Activated CD4-positive, alpha-beta T cell treated with anti-CD3 and anti-CD28 coated beads, Interleukin-2, amount 50 U/mL, for 16 hours (primary cell): ENCODE results near the gene SUMO2.
"Not testable (repeated sequence)": the region's sequence is repeated elsewhere in the genome, so short reads cannot be mapped to it uniquely, and the experiment has no call there.

Source experiments
- DNase-seq: peaks from one replicate; pipeline ENCODE4 v3.0.0-alpha.2; 2020

The SUMO2 gene

GRCh38 chr17:75182569-75183436 is at the start of gene SUMO2:
Gene SUMO2, minus strand, starts transcription at chr17:75182959. Its CDS starts 125 bp downstream, at chr17:75182834.
- peak; percentile 95 for DNase-seq

DNA sequence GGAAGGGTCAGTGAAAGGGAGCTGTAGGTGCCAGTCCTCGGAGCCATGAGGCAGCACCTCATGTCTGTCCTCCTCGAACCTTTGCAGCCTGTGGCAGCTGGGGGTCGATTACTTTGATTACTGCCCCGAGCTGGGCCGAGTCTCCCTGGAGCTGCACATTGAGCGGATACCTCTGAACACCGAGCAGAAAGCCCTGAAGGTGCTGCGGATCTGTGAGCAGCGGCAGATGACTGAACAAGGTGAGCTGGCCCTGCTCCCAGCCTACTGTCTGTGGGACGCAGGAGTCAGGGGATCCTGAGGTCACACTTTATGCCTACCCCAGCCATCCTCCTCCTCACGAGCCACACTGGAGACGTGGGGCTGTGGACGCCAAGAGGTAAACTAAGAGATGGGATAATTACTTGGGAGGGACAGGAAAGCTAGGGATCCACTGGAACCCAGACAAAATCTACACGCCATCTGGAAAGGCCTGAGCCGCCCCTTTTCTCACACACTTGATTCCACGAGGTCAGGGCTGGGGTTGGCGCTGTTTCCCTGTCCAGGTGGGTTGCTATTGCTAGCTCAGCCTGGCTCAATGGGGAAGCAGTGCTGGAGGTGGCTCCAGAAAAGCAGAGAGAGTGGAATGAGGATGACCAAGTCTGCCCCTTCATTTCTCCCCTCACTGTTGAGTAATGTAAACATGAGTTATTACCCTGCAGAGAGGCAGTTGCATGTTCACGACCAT is 49.1 kb upstream of the SUMO2 start:
- DNase-seq: no peak

GRCh38 chr17:75231071-75231470 is 48.3 kb upstream of the SUMO2 start:
- DNase-seq: no peak

DNA sequence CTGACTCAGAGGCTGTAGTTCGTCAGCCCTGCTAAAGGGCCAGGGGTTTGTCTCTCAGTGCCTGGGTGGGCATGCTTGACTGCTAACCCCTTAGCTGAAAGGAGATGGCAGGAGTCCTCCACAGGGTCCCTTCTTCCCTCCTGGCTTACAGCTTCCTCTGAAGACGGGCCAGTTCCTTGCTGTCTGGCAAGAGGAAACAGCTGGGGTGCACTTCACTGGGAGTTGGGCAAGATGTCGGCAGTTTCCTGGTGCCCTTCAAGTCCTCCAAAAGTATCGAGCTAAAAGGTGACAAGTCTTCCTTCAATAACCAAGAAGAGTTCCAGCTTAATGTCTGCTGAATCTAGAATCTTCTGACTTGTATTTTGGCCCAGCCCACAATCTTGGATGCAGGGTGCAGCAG is 46.1 kb upstream of the SUMO2 start:
- DNase-seq: no peak

DNA sequence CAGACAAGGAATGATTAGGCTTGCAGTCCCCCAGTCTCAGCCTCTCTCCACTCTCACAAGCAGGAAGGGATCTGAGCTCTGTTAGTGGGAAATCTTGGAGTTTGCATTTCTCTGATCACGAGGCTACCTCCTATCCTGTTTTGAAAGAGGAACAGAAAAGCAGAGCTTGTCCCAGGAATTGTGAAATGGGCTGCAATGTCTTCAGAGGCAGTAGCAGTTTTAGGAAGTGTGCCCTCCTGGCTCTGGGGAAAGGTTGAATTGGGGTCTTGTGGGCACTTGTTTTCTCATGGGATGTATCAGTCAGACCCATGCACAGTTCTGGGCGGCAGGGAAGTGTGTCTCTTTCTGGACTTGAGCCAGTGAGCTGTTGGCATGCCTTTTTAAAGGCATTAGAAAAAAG is 45.5 kb upstream of the SUMO2 start:
- DNase-seq: no peak

- DNase-seq: no peak
Measured at GRCh38 chr17:75227729-75228128, 45.0 kb upstream of the SUMO2 start.

GRCh38 chr17:75225016-75225415 is 42.3 kb upstream of the SUMO2 start:
- no peak for DNase-seq

DNA sequence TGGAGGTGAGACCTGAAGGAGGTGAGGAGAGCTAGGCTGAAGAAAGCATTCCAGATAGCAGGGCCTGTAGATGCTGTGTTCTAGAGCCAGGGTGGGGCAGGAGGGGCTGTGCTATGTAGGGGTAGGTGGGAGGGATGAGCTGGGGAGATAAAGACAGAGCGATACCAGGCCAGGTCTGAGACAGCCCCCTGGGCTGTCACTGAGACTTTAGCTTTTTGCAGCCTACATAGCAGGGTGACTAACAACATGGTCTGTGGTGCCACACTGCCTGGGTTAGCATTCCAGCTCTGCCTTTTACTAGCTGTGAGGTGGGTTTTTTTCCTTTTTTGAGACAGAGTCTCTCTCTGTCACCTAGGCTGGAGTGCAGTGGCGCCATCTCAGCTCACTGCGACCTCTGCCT is 37.1 kb upstream of the SUMO2 start:
- no peak for DNase-seq

DNA sequence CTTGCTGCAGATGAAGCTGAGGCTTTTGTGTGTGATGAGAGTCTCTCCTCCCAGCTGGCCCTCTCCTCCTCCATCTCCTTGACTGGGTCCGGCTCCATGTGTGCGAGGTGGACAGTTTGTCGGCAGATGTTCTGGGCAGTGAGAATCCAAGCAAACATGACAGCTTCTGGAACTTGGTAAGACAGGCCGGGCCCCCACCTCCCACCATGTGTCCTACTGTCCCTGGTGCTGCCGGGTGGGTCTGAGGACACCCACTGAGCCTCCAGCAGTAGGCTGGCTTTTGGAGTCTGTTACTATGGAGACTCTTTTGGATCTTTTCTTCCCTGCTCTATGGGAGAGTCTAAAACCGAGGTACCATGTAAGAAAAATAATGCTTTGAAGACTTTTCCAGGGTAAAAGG is 35.4 kb upstream of the SUMO2 start:
- DNase-seq: no peak

GRCh38 chr17:75209061-75209460 is 26.3 kb upstream of the SUMO2 start:
- no peak for DNase-seq

- no peak for DNase-seq
Measured at GRCh38 chr17:75208161-75208560, 25.4 kb upstream of the SUMO2 start.

- DNase-seq: no peak
Measured at GRCh38 chr17:75207760-75208159, 25.0 kb upstream of the SUMO2 start.

GRCh38 chr17:75207050-75207407 is 24.3 kb upstream of the SUMO2 start:
- not testable (repeated sequence) for DNase-seq

DNA sequence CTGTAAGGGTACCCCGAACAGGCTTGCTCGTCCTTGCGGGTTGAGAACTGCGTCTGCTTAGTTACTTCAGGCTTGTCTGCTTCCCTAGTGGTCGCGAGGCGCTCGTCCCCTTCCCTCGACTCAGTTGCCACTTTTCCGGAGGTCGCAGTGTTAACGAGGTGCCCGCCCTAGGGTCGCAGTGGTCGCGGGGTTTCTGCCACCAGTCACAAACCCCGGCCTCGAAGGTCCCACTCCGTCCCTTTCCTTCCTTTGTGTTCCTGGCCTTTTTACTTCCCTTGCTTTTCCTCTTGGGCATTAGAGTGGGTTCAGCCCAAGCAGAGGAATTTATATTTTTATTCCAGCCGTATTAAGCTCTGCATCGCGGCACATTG is 23.0 kb upstream of the SUMO2 start:
- no peak for DNase-seq

DNA sequence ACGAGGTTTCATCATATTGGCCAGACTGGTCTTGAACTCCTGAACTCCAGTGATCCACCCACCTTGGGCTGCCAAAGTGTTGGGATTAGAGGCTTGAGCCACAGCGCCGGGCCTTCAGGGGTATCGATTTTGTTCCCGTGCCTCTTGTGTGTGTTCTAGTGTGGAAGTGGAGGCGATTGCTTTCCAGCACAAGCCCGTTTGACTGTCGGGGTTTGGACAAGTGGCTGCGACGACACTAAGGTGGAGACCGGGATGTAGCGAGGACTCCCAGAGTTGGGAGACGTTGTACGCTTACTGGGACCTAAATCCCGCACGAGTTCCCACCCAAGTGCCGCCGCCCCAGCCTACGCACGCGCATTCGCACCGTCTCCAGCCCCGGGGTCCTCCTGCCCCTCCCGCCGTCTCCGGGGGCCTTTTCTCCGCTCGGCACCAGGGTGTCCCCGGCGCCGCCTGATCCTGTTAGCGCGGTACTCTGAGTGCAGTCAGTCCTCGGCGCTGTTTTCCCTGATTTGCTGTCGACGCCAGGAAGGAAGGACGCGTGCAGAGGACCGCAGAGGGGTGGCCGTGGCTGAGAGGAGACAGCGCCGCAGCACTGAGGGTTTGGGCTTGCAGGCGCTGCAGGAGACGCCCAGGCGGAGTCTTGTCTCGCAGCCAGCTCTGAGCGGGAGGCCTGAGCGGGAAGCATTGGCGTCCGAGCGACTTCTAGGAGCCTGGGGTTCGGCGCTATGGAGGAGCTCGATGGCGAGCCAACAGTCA is 22.5 kb upstream of the SUMO2 start, which contains the start of gene NUP85:
TSS of gene NUP85 (plus strand) at position 643 of the 756 bp plus-strand sequence. CDS start at position 726, 83 bp downstream.
- peak; percentile 93 for DNase-seq

DNA sequence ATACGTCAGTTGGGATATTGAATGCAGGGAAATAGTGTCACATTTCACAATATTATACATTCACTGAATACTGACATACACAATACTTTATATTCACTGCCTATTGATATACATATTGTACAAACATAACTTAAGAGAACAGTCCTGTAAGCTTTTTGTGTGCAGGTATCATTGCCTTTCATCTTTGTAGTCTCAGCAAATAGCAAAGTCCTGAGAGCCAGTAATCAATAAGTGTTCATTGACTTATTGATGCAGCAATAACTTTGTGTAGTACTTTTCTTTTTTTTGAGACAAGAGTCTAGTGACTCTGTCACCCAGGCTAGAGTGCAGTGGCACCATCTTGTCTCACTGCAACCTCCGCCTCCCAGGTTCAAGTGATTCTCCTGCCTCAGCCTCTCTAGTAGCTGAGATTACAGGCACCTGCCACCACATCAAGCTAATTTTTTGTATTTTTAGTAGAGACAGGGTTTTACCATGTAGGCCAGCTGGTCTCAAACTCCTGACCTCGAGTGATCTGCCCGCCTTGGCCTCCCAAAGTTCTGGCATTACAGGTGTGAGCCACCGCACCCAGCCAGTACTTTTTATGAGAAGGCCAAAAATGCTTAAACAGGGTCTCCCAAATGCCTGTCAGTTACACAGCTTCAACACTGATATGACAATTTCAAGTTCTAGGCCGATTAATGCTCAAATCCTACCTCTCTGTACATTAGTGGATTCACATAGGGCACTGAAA is 17.3 kb upstream of the SUMO2 start:
- no peak for DNase-seq

GRCh38 chr17:75194879-75195278 is 12.1 kb upstream of the SUMO2 start:
- DNase-seq: no peak

DNA sequence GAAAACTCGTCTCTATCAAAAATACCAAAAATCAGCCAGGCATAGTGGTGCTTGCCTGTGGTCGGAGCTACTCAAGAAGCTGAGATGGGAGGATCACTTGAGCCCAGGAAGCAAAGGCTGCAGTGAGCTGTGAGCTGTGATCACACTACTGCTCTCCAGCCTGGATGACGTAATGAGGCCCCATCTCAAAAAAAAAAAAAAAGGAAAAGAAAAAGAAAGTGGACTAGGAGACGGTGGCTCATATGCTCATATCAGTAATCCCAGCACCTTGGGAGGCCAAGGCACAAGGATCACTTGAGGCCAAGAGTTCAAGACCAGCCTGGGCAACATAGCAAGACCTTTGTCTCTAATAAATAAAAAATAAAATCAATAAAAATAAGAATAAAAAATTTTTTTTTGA is 8.8 kb upstream of the SUMO2 start:
- no peak for DNase-seq

DNA sequence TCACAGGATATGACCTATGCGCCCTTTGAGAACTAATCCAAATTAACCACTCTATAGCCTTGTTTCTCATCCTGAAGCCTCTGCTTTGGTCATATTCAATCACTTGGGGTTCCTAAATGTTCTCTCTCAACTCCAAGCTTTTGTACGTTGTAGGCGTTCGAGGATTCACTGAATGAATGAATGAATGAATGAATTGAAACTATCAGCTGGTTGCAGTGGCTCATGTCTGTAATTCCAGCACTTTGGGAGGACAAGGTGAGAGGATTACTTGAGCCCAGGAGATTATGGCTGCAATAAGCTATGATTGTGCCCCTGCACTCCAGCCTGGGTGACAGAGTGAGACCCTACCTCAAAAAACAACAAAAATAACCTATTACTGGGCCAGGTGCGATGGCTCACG is 5.9 kb upstream of the SUMO2 start:
- DNase-seq: no peak

- no peak for DNase-seq
Measured at GRCh38 chr17:75183999-75184884, 1.5 kb upstream of the SUMO2 start.

GRCh38 chr17:75182319-75182568 is 515 bp downstream of the SUMO2 start:
- no peak for DNase-seq
